Neural progenitor cell (in vitro differentiated cells): ENCODE measurements around the gene DLGAP3. TPM values are rescaled to one million over a fixed set of nuclear protein-coding genes. Genes with fewer than 3 reads are reported as not detected.

Experiments used
- DNase-seq: peaks from one replicate; pipeline ENCODE4 v3.0.0-alpha.2; 2016; ENCODE audit warnings: low spot score
- H2AFZ ChIP-seq: fragments of 200-600 bp; sonication (generic); replicated peaks from 2 replicates; pipeline ENCODE4 v1.6.1; 2016; ENCODE audit warnings: antibody characterized with exemption
- H3F3A ChIP-seq: fragments of 200-600 bp; sonication (generic); 2 replicates; pipeline ENCODE4 v1.6.1; 2016; ENCODE audit warnings: antibody characterized with exemption, low read depth
- H3K27ac ChIP-seq: fragments of 200-600 bp; sonication (generic); 2 replicates; pipeline ENCODE4 v1.5.1; 2016; ENCODE audit warnings: mild to moderate bottlenecking
- H3K27me3 ChIP-seq: fragments of 200-600 bp; sonication (generic); 2 replicates; pipeline ENCODE4 v1.6.1; 2016; ENCODE audit warnings: mild to moderate bottlenecking, moderate library complexity
- H3K36me3 ChIP-seq: fragments of 200-600 bp; sonication (generic); 2 replicates; pipeline ENCODE4 v1.5.1; 2016
- H3K4me1 ChIP-seq: fragments of 200-600 bp; sonication (generic); 2 replicates; pipeline ENCODE4 v1.6.1; 2016; ENCODE audit warnings: mixed run types
- H3K4me2 ChIP-seq: fragments of 200-600 bp; sonication (generic); 2 replicates; pipeline ENCODE4 v1.6.1; 2016
- H3K4me3 ChIP-seq: fragments of 200-600 bp; sonication (generic); 2 replicates; pipeline ENCODE4 v1.5.1; 2016
- H3K79me2 ChIP-seq: fragments of 200-600 bp; sonication (generic); 2 replicates; pipeline ENCODE4 v1.6.1; 2016; ENCODE audit warnings: low read depth
- H3K9ac ChIP-seq: fragments of 200-600 bp; sonication (generic); 2 replicates; pipeline ENCODE4 v1.6.1; 2016
- H3K9me3 ChIP-seq: fragments of 200-600 bp; sonication (generic); 2 replicates; pipeline ENCODE4 v1.5.1; 2016; ENCODE audit warnings: low read depth
- H4K20me1 ChIP-seq: fragments of 200-600 bp; sonication (generic); 2 replicates; pipeline ENCODE4 v1.6.1; 2016; ENCODE audit warnings: low read depth
- H3K27ac Mint-ChIP-seq: 3 replicates; pipeline ENCODE4 v1.8.0; 2021; ENCODE audit warnings: mixed read lengths
- H3K27me3 Mint-ChIP-seq: 2 replicates; pipeline ENCODE4 v1.8.0; 2022; ENCODE audit warnings: low read depth, mild to moderate bottlenecking, inconsistent platforms, moderate library complexity, mixed read lengths; ENCODE audit not compliant: insufficient read depth
- H3K36me3 Mint-ChIP-seq: 3 replicates; pipeline ENCODE4 v1.8.0; 2021; ENCODE audit warnings: mixed read lengths
- H3K4me1 Mint-ChIP-seq: 3 replicates; pipeline ENCODE4 v1.8.0; 2021; ENCODE audit warnings: mixed read lengths
- H3K4me3 Mint-ChIP-seq: 3 replicates; pipeline ENCODE4 v1.8.0; 2021; ENCODE audit warnings: mild to moderate bottlenecking, moderate library complexity, mixed read lengths
- H3K9me3 Mint-ChIP-seq: 3 replicates; pipeline ENCODE4 v1.8.0; 2020; ENCODE audit warnings: mixed read lengths
- CTCF ChIP-seq: fragments of 200-600 bp; sonication (generic); IDR thresholded peaks from 2 replicates; pipeline ENCODE4 v1.5.1; 2017; ENCODE audit warnings: antibody characterized with exemption, mild to moderate bottlenecking
- EZH2 ChIP-seq: fragments of 200-600 bp; sonication (generic); IDR thresholded peaks from 2 replicates; pipeline ENCODE4 v1.6.1; 2017; ENCODE audit warnings: antibody characterized with exemption, mild to moderate bottlenecking, moderate library complexity
- EZH2phosphoT487 ChIP-seq: fragments of 200-600 bp; sonication (generic); IDR thresholded peaks from 2 replicates; pipeline ENCODE4 v1.6.1; 2017; ENCODE audit warnings: antibody characterized with exemption
- total RNA-seq: library from RNA; depleted of rRNA; stranded (reverse); fragments of >200 nt; gene quantifications from 2 replicates; pipeline ENCODE4 v1.2.3, GENCODE V29; 2015; ENCODE audit warnings: low replicate concordance

Gene DLGAP3
- total RNA-seq, 1 donor from 2014 or later: not detected

- no peaks in the 10 kb centered on the region for H3F3A ChIP-seq
- no peaks in the 10 kb centered on the region for H3K36me3 Mint-ChIP-seq
- H3K4me3 Mint-ChIP-seq: no peak overlapping the region
- DNase-seq: no peak
- TF ChIP-seq CTCF (no peak), EZH2phosphoT487 (no peak), EZH2 (no peak)
- no peak overlapping the region for H3K4me3 ChIP-seq
- no peaks in the 10 kb centered on the region for H4K20me1 ChIP-seq
- no peak overlapping the region for H3K27ac ChIP-seq
- peaks cover 23% of the 10 kb centered on the region for H3K27me3 ChIP-seq
- H3K27ac Mint-ChIP-seq: no peak overlapping the region
- H3K9me3 ChIP-seq: no peaks in the 10 kb centered on the region
- no peaks in the 10 kb centered on the region for H3K79me2 ChIP-seq
- H3K9me3 Mint-ChIP-seq: no peaks in the 10 kb centered on the region
- no peak overlapping the region for H2AFZ ChIP-seq
- H3K9ac ChIP-seq: no peak overlapping the region
- no peak overlapping the region for H3K4me2 ChIP-seq
- peaks cover 8% of the 10 kb centered on the region for H3K27me3 Mint-ChIP-seq
- H3K4me1 Mint-ChIP-seq: peaks cover 9% of the 10 kb centered on the region
- no peaks in the 10 kb centered on the region for H3K36me3 ChIP-seq
- H3K4me1 ChIP-seq: no peaks in the 10 kb centered on the region
Observed at GRCh38 chr1:34874296-34874952, 55.0 kb downstream of the DLGAP3 start.

GRCh38 chr1:34872133-34872503 lies 57.3 kb downstream of the DLGAP3 start:
- H3K9ac ChIP-seq: no peak overlapping the region
- H3K4me3 ChIP-seq: no peak overlapping the region
- no peak overlapping the region for H2AFZ ChIP-seq
- Mint-ChIP-seq H3K27ac (no peak overlapping the region), H3K4me1 (peaks cover 9% of the 10 kb centered on the region), H3K4me3 (no peak overlapping the region), H3K36me3 (no peaks in the 10 kb centered on the region), H3K27me3 (peaks cover 16% of the 10 kb centered on the region), H3K9me3 (peaks cover 2% of the 10 kb centered on the region)
- H4K20me1 ChIP-seq: no peaks in the 10 kb centered on the region
- no peaks in the 10 kb centered on the region for H3F3A ChIP-seq
- no peaks in the 10 kb centered on the region for H3K4me1 ChIP-seq
- no peaks in the 10 kb centered on the region for H3K36me3 ChIP-seq
- no peaks in the 10 kb centered on the region for H3K79me2 ChIP-seq
- H3K27me3 ChIP-seq: peaks cover 28% of the 10 kb centered on the region
- TF ChIP-seq EZH2 (no peak), EZH2phosphoT487 (no peak), CTCF (no peak)
- H3K4me2 ChIP-seq: no peak overlapping the region
- DNase-seq: no peak
- H3K9me3 ChIP-seq: no peaks in the 10 kb centered on the region
- H3K27ac ChIP-seq: no peak overlapping the region

GRCh38 chr1:34871443-34872132 lies 57.9 kb downstream of the DLGAP3 start:
- Histone ChIP-seq H3K36me3 (no peaks in the 10 kb centered on the region), H3K4me2 (no peak overlapping the region), H3F3A (no peaks in the 10 kb centered on the region), H3K4me1 (no peaks in the 10 kb centered on the region), H3K79me2 (no peaks in the 10 kb centered on the region), H3K9me3 (no peaks in the 10 kb centered on the region), H2AFZ (no peak overlapping the region), H3K9ac (no peak overlapping the region), H3K27ac (no peak overlapping the region), H4K20me1 (no peaks in the 10 kb centered on the region), H3K4me3 (no peak overlapping the region), H3K27me3 (peaks cover 33% of the 10 kb centered on the region)
- Mint-ChIP-seq H3K9me3 (peaks cover 2% of the 10 kb centered on the region), H3K36me3 (no peaks in the 10 kb centered on the region), H3K4me1 (peaks cover 9% of the 10 kb centered on the region), H3K4me3 (no peak overlapping the region), H3K27me3 (peaks cover 16% of the 10 kb centered on the region), H3K27ac (no peak overlapping the region)
- no peak for TF ChIP-seq CTCF
- no peak for TF ChIP-seq EZH2
- DNase-seq: no peak
